Gastrocnemius medialis (tissue), 4 donors: Measurements from ENCODE around the gene UGT1A3. TPM values are rescaled to one million over a fixed set of nuclear protein-coding genes. Genes with fewer than 3 reads are reported as not detected.
"Not testable (repeated sequence)": the region's sequence is repeated elsewhere in the genome, so short reads cannot be mapped to it uniquely, and the experiment has no call there.

Source experiments
- ATAC-seq, 2 donors: fragments of 150-250 bp; one replicate each; pipeline ENCODE4 v1.9.1; 2016
- DNase-seq, 2 donors: peaks; one replicate each; pipeline ENCODE4 v3.0.0-alpha.2; 2019
- H3K27ac ChIP-seq, 4 donors: fragments of 200-600 bp; sonication (generic); 1 replicate in 1 of 4; 2 replicates in 3 of 4; pipeline ENCODE4 v1.5.1; 2016 to 2018; ENCODE audit warnings: mild to moderate bottlenecking in 2 of 4, moderate library complexity in 1 of 4
- H3K27me3 ChIP-seq, 3 donors: fragments of 200-600 bp; sonication (generic) in 2 of 3; 1 replicate in 1 of 3; 2 replicates in 2 of 3; pipeline versions ENCODE4 v1.5.1 to v1.6.0; 2016 to 2019; ENCODE audit warnings: mild to moderate bottlenecking in 1 of 3, moderate library complexity in 1 of 3
- H3K36me3 ChIP-seq, 2 donors: fragments of 200-600 bp; sonication (generic) in 1 of 2; one replicate each; pipeline ENCODE4 v1.5.1; 2017 to 2018
- H3K4me1 ChIP-seq, 2 donors: fragments of 200-600 bp; sonication (generic) in 1 of 2; one replicate each; pipeline ENCODE4 v1.5.1; 2016 to 2017; ENCODE audit warnings: mild to moderate bottlenecking in 2 of 2
- H3K4me3 ChIP-seq, 4 donors: fragments of 200-600 bp; sonication (generic) in 3 of 4; 1 replicate in 1 of 4; 2 replicates in 3 of 4; pipeline ENCODE4 v1.5.1; 2016 to 2019; ENCODE audit warnings: mild to moderate bottlenecking in 2 of 4
- H3K9me3 ChIP-seq, 3 donors: fragments of 200-600 bp; sonication (generic) in 2 of 3; 1 replicate in 1 of 3; 2 replicates in 2 of 3; pipeline ENCODE4 v1.5.1; 2016 to 2019
- CTCF ChIP-seq, 5 experiments: fragments of 450-650 bp in 3 of 5; fragments of 200-600 bp in 2 of 5; sonication (generic) in 2 of 5; IDR thresholded peaks in 4 of 5; conservative IDR thresholded peaks in 1 of 5; 1 replicate in 4 of 5; 2 replicates in 1 of 5; pipeline ENCODE4 v1.5.1; 2016 to 2019; ENCODE audit warnings: antibody characterized with exemption in 5 of 5, mild to moderate bottlenecking in 3 of 5, moderate library complexity in 3 of 5
- POLR2A ChIP-seq, 2 donors: fragments of 450-650 bp; IDR thresholded peaks; one replicate each; pipeline ENCODE4 v1.6.1; 2017; ENCODE audit warnings: antibody characterized with exemption in 2 of 2, mild to moderate bottlenecking in 2 of 2, moderate library complexity in 2 of 2
- in situ Hi-C, 4 donors: fragments of 200-750 bp; cut with MboI; loops; one replicate each; pipeline versions ENCODE4 v1.15.0 to v1.8.0; 2017; ENCODE audit warnings: low sequenced_read_pairs in 4 of 4
- intact Hi-C: fragments of 100-400 bp; cut with DNase I; formaldehyde crosslinking; loops from one replicate; pipeline ENCODE4 v1.15.1; 2023; ENCODE audit warnings: low total_unique reads
- total RNA-seq, 4 donors: library from RNA; depleted of rRNA; stranded (reverse); fragments of >200 nt; gene quantifications; one replicate each; pipeline versions ENCODE4 v1.1.0 to v1.2.3, GENCODE V29; 2016

The UGT1A3 gene
- total RNA-seq, 4 donors from 2014 or later = 0.16 TPM; not detected in 3

GRCh38 chr2:233718552-233718951 is 10.3 kb upstream of the UGT1A3 start, which contains the start of gene UGT1A4:
UGT1A4 (plus strand) TSS chr2:233718736; CDS start chr2:233718821, 85 bp downstream.
- intact Hi-C loops = no loop called here
- Histone ChIP-seq H3K4me3 (no peak within 1 kb of the TSS), H3K36me3 (no peaks in the 10 kb centered on the region), H3K27me3 (no peaks in the 10 kb centered on the region), H3K9me3 (no peaks in the 10 kb centered on the region), H3K27ac (no peak within 1 kb of the TSS), H3K4me1 (no peaks in the 10 kb centered on the region)
- TF ChIP-seq CTCF (IDR thresholded peaks at IDR 0.05 in 4 of 5, conservative IDR thresholded peaks at IDR 0.05 in 1 of 5) = no peak
- no peak for TF ChIP-seq POLR2A (IDR thresholded peaks at IDR 0.05)
- ATAC-seq (no peak), DNase-seq (no peak)
- in situ Hi-C loops = no loop called here

- in situ Hi-C loops, DNase-seq, H3K4me1 ChIP-seq, H3K27ac ChIP-seq, H3K4me3 ChIP-seq, intact Hi-C loops, H3K27me3 ChIP-seq, H3K9me3 ChIP-seq, ATAC-seq, H3K36me3 ChIP-seq: not testable (repeated sequence)
Observed at GRCh38 chr2:233736868-233737653, 8.2 kb downstream of the UGT1A3 start.

- ATAC-seq = no peak
- intact Hi-C loops = no loop called here
- no peak for DNase-seq
- in situ Hi-C loops = no loop called here
- Histone ChIP-seq H3K27ac (no peak overlapping the region), H3K4me1 (no peaks in the 10 kb centered on the region), H3K27me3 (no peaks in the 10 kb centered on the region), H3K36me3 (no peaks in the 10 kb centered on the region), H3K9me3 (no peaks in the 10 kb centered on the region), H3K4me3 (no peak overlapping the region)
- no peak for TF ChIP-seq CTCF (IDR thresholded peaks at IDR 0.05 in 4 of 5, conservative IDR thresholded peaks at IDR 0.05 in 1 of 5)
- no peak for TF ChIP-seq POLR2A (IDR thresholded peaks at IDR 0.05)
Observed at GRCh38 chr2:233740870-233741269, 12.0 kb downstream of the UGT1A3 start.

- Histone ChIP-seq H3K27ac (no peak overlapping the region), H3K27me3 (no peaks in the 10 kb centered on the region), H3K9me3 (no peaks in the 10 kb centered on the region), H3K4me1 (no peaks in the 10 kb centered on the region), H3K36me3 (no peaks in the 10 kb centered on the region), H3K4me3 (no peak overlapping the region)
- DNase-seq (no peak), ATAC-seq (no peak)
- TF ChIP-seq POLR2A (IDR thresholded peaks at IDR 0.05) = no peak
- TF ChIP-seq CTCF (IDR thresholded peaks at IDR 0.05 in 4 of 5, conservative IDR thresholded peaks at IDR 0.05 in 1 of 5) = no peak
- intact Hi-C loops = no loop called here
- in situ Hi-C loops = no loop called here
Observed at GRCh38 chr2:233743464-233744259, 14.8 kb downstream of the UGT1A3 start.

GRCh38 chr2:233745073-233745755 is 16.4 kb downstream of the UGT1A3 start:
- H3K36me3 ChIP-seq = no peaks in the 10 kb centered on the region
- H3K4me3 ChIP-seq = no peak overlapping the region
- H3K4me1 ChIP-seq = no peaks in the 10 kb centered on the region
- H3K9me3 ChIP-seq = no peaks in the 10 kb centered on the region
- TF ChIP-seq CTCF (IDR thresholded peaks at IDR 0.05 in 4 of 5, conservative IDR thresholded peaks at IDR 0.05 in 1 of 5) (no peak), POLR2A (IDR thresholded peaks at IDR 0.05) (no peak)
- ATAC-seq = no peak
- intact Hi-C loops = no loop called here
- H3K27me3 ChIP-seq = no peaks in the 10 kb centered on the region
- in situ Hi-C loops = no loop called here
- no peak for DNase-seq
- H3K27ac ChIP-seq = no peak overlapping the region

GRCh38 chr2:233745838-233746237 is 17.0 kb downstream of the UGT1A3 start:
- H3K9me3 ChIP-seq, H3K27me3 ChIP-seq, intact Hi-C loops, H3K4me3 ChIP-seq, in situ Hi-C loops, H3K36me3 ChIP-seq, ATAC-seq, H3K27ac ChIP-seq, DNase-seq, H3K4me1 ChIP-seq: not testable (repeated sequence)
